HepG2 (cell line): Measurements from ENCODE around the gene PARD3. TPM values are rescaled to one million over a fixed set of nuclear protein-coding genes. Genes with fewer than 3 reads are reported as not detected.

Experiments
- ATAC-seq: fragments of 200-7000 bp; cut with Tn5 transposase; 3 replicates; pipeline ENCODE4 v1.9.1; 2020; ENCODE audit warnings: mild to moderate bottlenecking, moderate library complexity
- BruUV-seq: library from RNA; stranded (reverse); fragments of 400-500 nt; replicated peaks from 2 replicates; lab custom pipeline; 2021; lab: Mats Ljungman, UMichigan
- CTCF ChIA-PET: fragments of 300-600 bp; formaldehyde crosslinking; extraction: SDS; loops from one replicate; lab custom pipeline; 2021; ENCODE audit warnings: low total read pairs, inconsistent platforms, low intra/inter-chr PET ratio; lab: Yijun Ruan, JAX
- POLR2A ChIA-PET: fragments of 350-600 bp; sonication (Branson Sonifier 250); formaldehyde crosslinking; loops from one replicate; lab custom pipeline; 2020; ENCODE audit warnings: antibody characterized with exemption, inconsistent platforms; lab: Yijun Ruan, JAX
- DNase-seq: peaks from one replicate; pipeline ENCODE4 v3.0.0-alpha.2; 2015; ENCODE audit warnings: low spot score
- FAIRE-seq: peaks from 3 replicates; lab custom pipeline; 2011; peaks lifted over from hg19 to GRCh38; lab: Jason Lieb, UNC
- H2AFZ ChIP-seq: one replicate; pipeline ENCODE4 v1.6.1; 2011; ENCODE audit warnings: low read length, inconsistent platforms
- H3K27ac ChIP-seq: fragments of 300-600 bp; 3 replicates; pipeline ENCODE4 v1.8.0; 2011; ENCODE audit warnings: mixed run types, mild to moderate bottlenecking, mixed read lengths, low read length, inconsistent platforms; ENCODE audit not compliant: insufficient read depth; ENCODE audit errors: extremely low read length
- H3K27me3 ChIP-seq, 2 experiments: fragments of 200-600 bp in 1 of 2; 2 replicates in 1 of 2; 3 replicates in 1 of 2; pipeline versions ENCODE4 v1.6.0 to v1.8.0; 2011; ENCODE audit warnings: low read length in 2 of 2, mild to moderate bottlenecking in 2 of 2, moderate library complexity in 2 of 2, inconsistent platforms in 1 of 2; ENCODE audit not compliant: insufficient read depth in 2 of 2, control insufficient read depth in 1 of 2
- H3K36me3 ChIP-seq, 2 experiments: fragments of 200-600 bp in 1 of 2; replicated peaks in 1 of 2; 2 replicates in 1 of 2; 3 replicates in 1 of 2; pipeline versions ENCODE4 v1.5.1 to v1.8.0; 2011; ENCODE audit warnings: low read length in 2 of 2, inconsistent platforms in 1 of 2; ENCODE audit not compliant: insufficient read depth in 2 of 2, control insufficient read depth in 1 of 2
- H3K4me1 ChIP-seq: 2 replicates; pipeline ENCODE4 v1.5.1; 2012; ENCODE audit warnings: low read length, inconsistent platforms; ENCODE audit not compliant: insufficient read depth
- H3K4me2 ChIP-seq: 2 replicates; pipeline ENCODE4 v1.6.0; 2011; ENCODE audit warnings: low read depth, low read length, inconsistent platforms
- H3K4me3 ChIP-seq, 3 experiments: fragments of 200-600 bp in 1 of 3; sonication (generic), shearing (Covaris generic) in 1 of 3; replicated peaks in 1 of 3; 2 replicates each; pipeline ENCODE4 v1.5.1; 2011 to 2016; ENCODE audit warnings: low read length in 3 of 3, inconsistent platforms in 2 of 3, low read depth in 2 of 3, mild to moderate bottlenecking in 2 of 3, control low read depth in 1 of 3, mixed read lengths in 1 of 3; ENCODE audit not compliant: insufficient read depth in 1 of 3
- H3K79me2 ChIP-seq: one replicate; pipeline ENCODE4 v1.6.1; 2011; ENCODE audit warnings: low read length, inconsistent platforms; ENCODE audit not compliant: insufficient read depth
- H3K9ac ChIP-seq: 2 replicates; pipeline ENCODE4 v1.6.0; 2011; ENCODE audit warnings: mild to moderate bottlenecking, low read depth, low read length, inconsistent platforms; ENCODE audit not compliant: insufficient read depth
- H3K9me3 ChIP-seq: 2 replicates; pipeline ENCODE4 v1.5.1; 2012; ENCODE audit warnings: mild to moderate bottlenecking, low read length
- H4K20me1 ChIP-seq: 2 replicates; pipeline ENCODE4 v1.6.0; 2011; ENCODE audit warnings: inconsistent platforms, mild to moderate bottlenecking, low read length, moderate library complexity; ENCODE audit not compliant: insufficient read depth
- FUBP1 ChIP-seq: sonication (generic); formaldehyde crosslinking; IDR thresholded peaks from 2 replicates; pipeline ENCODE4 v1.5.1; 2020; ENCODE audit warnings: missing genetic modification reagents, mild to moderate bottlenecking, borderline replicate concordance
- HMGA1 ChIP-seq: sonication (generic); formaldehyde crosslinking; conservative IDR thresholded peaks from 2 replicates; pipeline ENCODE4 v1.4.0; 2020; ENCODE audit warnings: missing genetic modification reagents
- ISL2 ChIP-seq: sonication (generic); formaldehyde crosslinking; IDR thresholded peaks from 2 replicates; pipeline ENCODE4 v1.5.0; 2020; ENCODE audit warnings: missing genetic modification reagents
- KLF11 ChIP-seq: IDR thresholded peaks from 2 replicates; pipeline ENCODE4 v1.6.1; 2016; ENCODE audit warnings: missing compliant biosample characterization
- MEF2D ChIP-seq: sonication (generic); formaldehyde crosslinking; IDR thresholded peaks from 2 replicates; pipeline ENCODE4 v1.5.1; 2020; ENCODE audit warnings: mild to moderate bottlenecking, missing genetic modification reagents
- NFIB ChIP-seq: sonication (generic); formaldehyde crosslinking; IDR thresholded peaks from 2 replicates; pipeline ENCODE4 v1.9.0; 2021; ENCODE audit warnings: missing genetic modification reagents, mild to moderate bottlenecking, borderline replicate concordance
- PRPF4 ChIP-seq: fragments of 200-400 bp; formaldehyde crosslinking; IDR thresholded peaks from 2 replicates; pipeline ENCODE4 v1.6.1; 2016; ENCODE audit warnings: low read length, low read depth; ENCODE audit not compliant: poor library complexity, severe bottlenecking
- RARA ChIP-seq: IDR thresholded peaks from 2 replicates; pipeline ENCODE4 v1.6.1; 2016; ENCODE audit warnings: missing genetic modification reagents, missing compliant biosample characterization
- RBM39 ChIP-seq: fragments of 200-400 bp; formaldehyde crosslinking; IDR thresholded peaks from one replicate; pipeline ENCODE4 v1.6.1; 2018; ENCODE audit warnings: antibody characterized with exemption, mild to moderate bottlenecking, low read depth, low read length; ENCODE audit not compliant: poor library complexity, severe bottlenecking
- XBP1 ChIP-seq: sonication (generic); formaldehyde crosslinking; IDR thresholded peaks from 2 replicates; pipeline ENCODE4 v1.5.0; 2020; ENCODE audit warnings: missing genetic modification reagents
- ZBTB10 ChIP-seq: sonication (generic); formaldehyde crosslinking; IDR thresholded peaks from 2 replicates; pipeline ENCODE4 v1.4.0; 2020; ENCODE audit warnings: missing genetic modification reagents, borderline replicate concordance
- ZBTB42 ChIP-seq: sonication (generic); formaldehyde crosslinking; IDR thresholded peaks from 2 replicates; pipeline ENCODE4 v1.5.0; 2020; ENCODE audit warnings: mild to moderate bottlenecking, missing genetic modification reagents
- ZNF101 ChIP-seq: sonication (generic); formaldehyde crosslinking; IDR thresholded peaks from 2 replicates; pipeline ENCODE4 v1.4.0; 2020; ENCODE audit warnings: mild to moderate bottlenecking, low read depth, missing genetic modification reagents, borderline replicate concordance
- ZNF382 ChIP-seq: sonication (generic); formaldehyde crosslinking; IDR thresholded peaks from 2 replicates; pipeline ENCODE4 v1.5.0; 2020; ENCODE audit warnings: missing genetic modification reagents, mild to moderate bottlenecking, borderline replicate concordance
- ZNF549 ChIP-seq: sonication (generic); formaldehyde crosslinking; IDR thresholded peaks from 2 replicates; pipeline ENCODE4 v1.5.0; 2020; ENCODE audit warnings: missing genetic modification reagents
- ZNF570 ChIP-seq: sonication (generic); formaldehyde crosslinking; IDR thresholded peaks from 2 replicates; pipeline ENCODE4 v1.4.0; 2020; ENCODE audit warnings: mild to moderate bottlenecking, missing genetic modification reagents, borderline replicate concordance
- ZNF589 ChIP-seq: sonication (generic); formaldehyde crosslinking; conservative IDR thresholded peaks from 2 replicates; pipeline ENCODE4 v1.8.0; 2022; ENCODE audit warnings: mild to moderate bottlenecking, moderate library complexity, missing genetic modification reagents
- WGBS: methylation state at CpG from one replicate; pipeline ENCODE4 v1.1.6; 2017; ENCODE audit warnings: low lambda C conversion rate; 5-methylcytosine and 5-hydroxymethylcytosine counted together
- in situ Hi-C: cut with HindIII; loops from 2 replicates; pipeline ENCODE4 v1.10.0; 2017; ENCODE audit warnings: low pct_unique_long_range_greater_than_20kb; ENCODE audit not compliant: extremely low pct_ligation_motif_present
- intact Hi-C: fragments of 100-400 bp; cut with micrococcal nuclease; formaldehyde crosslinking; loops from one replicate; pipeline ENCODE4 v1.10.0; 2022; ENCODE audit not compliant: unreplicated experiment
- polyA plus RNA-seq, 8 experiments: library from polyadenylated mRNA; depleted of rRNA in 3 of 8; stranded (reverse) in 7 of 8; unstranded in 1 of 8; fragments of >200 nt; fragmentation: Illumina TruSeq in 4 of 8; extraction: Trizol in 4 of 8; gene quantifications; 2 replicates each; pipeline versions ENCODE4 v1.2.1 to v1.2.3, GENCODE V29; 2011 to 2016; ENCODE audit warnings: low read depth in 4 of 8, missing spikeins in 1 of 8, mixed read lengths in 1 of 8; ENCODE audit not compliant: insufficient read depth in 1 of 8
- total RNA-seq, 5 experiments: library from RNA; depleted of rRNA; stranded (reverse); fragments of >200 nt; fragmentation: Illumina TruSeq; extraction: Trizol; gene quantifications; 2 replicates each; pipeline ENCODE4 v1.2.3, GENCODE V29; 2016; ENCODE audit warnings: low read depth in 1 of 5

Gene PARD3
- total and polyA plus RNA-seq, 2 of the 13 experiments (the other 11 are each of a cell fraction or from before 2014, with no cell fraction given) = 40.9 to 60.0 TPM

GRCh38 chr10:34373211-34373610, 441.9 kb downstream of the PARD3 start:
- WGBS = 98% methylated on average over 4 of the region's 4 CpGs
- no peak overlapping the region for H3K27ac ChIP-seq
- TF ChIP-seq NFIB (CRISPR knock-in tag) = no peak
- TF ChIP-seq ZNF549 = no peak
- no peak for TF ChIP-seq ZNF101 (CRISPR knock-in tag)
- no peak for TF ChIP-seq RARA (CRISPR knock-in tag)
- TF ChIP-seq ZBTB10 (CRISPR knock-in tag) = no peak
- TF ChIP-seq PRPF4 = no peak
- no peak for TF ChIP-seq XBP1
- no peak for TF ChIP-seq HMGA1 (CRISPR knock-in tag)
- no peak for TF ChIP-seq KLF11 (CRISPR knock-in tag)
- no peak for TF ChIP-seq ZBTB42 (CRISPR knock-in tag)
- TF ChIP-seq ISL2 (CRISPR knock-in tag) = no peak
- no peak for TF ChIP-seq RBM39
- TF ChIP-seq ZNF382 (CRISPR knock-in tag) = no peak
- no peak for TF ChIP-seq FUBP1 (CRISPR knock-in tag)
- TF ChIP-seq ZNF589 (CRISPR knock-in tag) = no peak
- TF ChIP-seq ZNF570 (CRISPR knock-in tag) = no peak
- TF ChIP-seq MEF2D (CRISPR knock-in tag) = no peak
- POLR2A ChIA-PET = no interaction called here
- H3K9ac ChIP-seq = no peak overlapping the region
- no TSS peak for BruUV-seq
- no peaks in the 10 kb centered on the region for H4K20me1 ChIP-seq
- no peaks in the 10 kb centered on the region for H3K9me3 ChIP-seq
- ATAC-seq (no peak), FAIRE-seq (no peak), DNase-seq (no peak)
- no peaks in the 10 kb centered on the region for H3K27me3 ChIP-seq
- no peak overlapping the region for H3K4me3 ChIP-seq
- H2AFZ ChIP-seq = no peak overlapping the region
- H3K4me2 ChIP-seq = no peak overlapping the region
- H3K4me1 ChIP-seq = no peaks in the 10 kb centered on the region
- peaks cover 0 to 28% of the 10 kb centered on the region in 2 experiments; a peak in 3 of 5 replicates for H3K36me3 ChIP-seq
- intact Hi-C loops = no loop called here
- CTCF ChIA-PET = no interaction called here
- no peaks in the 10 kb centered on the region for H3K79me2 ChIP-seq
- in situ Hi-C loops = no loop called here
